GM19240 (cell line): ENCODE data around the gene MS4A12.
"Not testable (repeated sequence)": the region's sequence is repeated elsewhere in the genome, so short reads cannot be mapped to it uniquely, and the experiment has no call there.

Source experiments
- DNase-seq: peaks from one replicate; pipeline ENCODE4 v3.0.0; 2011; ENCODE audit warnings: low spot score; ENCODE audit not compliant: insufficient read length

Gene MS4A12, protein sequence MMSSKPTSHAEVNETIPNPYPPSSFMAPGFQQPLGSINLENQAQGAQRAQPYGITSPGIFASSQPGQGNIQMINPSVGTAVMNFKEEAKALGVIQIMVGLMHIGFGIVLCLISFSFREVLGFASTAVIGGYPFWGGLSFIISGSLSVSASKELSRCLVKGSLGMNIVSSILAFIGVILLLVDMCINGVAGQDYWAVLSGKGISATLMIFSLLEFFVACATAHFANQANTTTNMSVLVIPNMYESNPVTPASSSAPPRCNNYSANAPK

DNA sequence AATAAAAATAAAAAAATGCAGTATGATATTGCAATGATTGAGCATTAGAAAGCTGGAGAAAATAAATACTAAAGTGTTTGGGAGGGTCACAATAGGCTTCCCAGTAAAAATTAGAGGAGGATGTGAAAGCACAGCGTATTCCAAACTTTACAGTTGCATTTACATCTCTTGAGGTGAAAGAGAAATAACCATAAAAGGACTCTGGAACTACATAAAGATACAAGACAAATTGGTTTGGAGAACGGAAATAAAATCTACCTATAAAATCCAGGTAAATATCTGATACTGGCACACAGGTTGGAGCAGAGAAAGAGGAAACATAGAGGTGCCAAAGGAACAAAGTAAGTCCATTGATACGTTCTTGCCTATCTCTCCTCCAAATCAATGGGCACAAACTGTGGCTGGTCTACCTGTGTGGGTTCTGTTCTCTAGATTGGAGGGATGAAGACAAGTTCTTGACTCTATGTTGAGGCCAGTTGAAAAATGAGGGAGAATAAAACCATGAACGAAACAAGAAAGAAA is at the start of gene MS4A12:
MS4A12 (plus strand) TSS at position 291 of the 522 bp plus-strand sequence. CDS start 4,541 bp downstream, outside the sequence.
- DNase-seq, result no peak

DNA sequence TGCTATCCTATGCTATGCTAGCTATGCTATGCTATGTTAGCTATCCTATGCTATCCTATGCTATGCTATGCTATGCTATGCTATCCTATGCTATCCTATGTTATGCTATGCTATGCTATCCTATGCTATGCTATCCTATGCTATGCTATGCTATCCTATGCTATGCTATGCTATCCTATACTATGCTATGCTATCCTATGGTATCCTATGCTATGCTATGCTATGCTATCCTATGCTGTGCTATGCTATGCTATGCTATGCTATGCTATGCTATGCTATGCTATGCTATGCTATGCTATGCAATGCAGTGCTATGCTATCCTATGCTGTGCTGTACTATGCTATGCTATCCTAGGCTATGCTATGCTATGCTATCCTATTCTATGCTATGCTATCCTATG is 45.5 kb upstream of the MS4A12 start:
- DNase-seq, result no peak

DNA sequence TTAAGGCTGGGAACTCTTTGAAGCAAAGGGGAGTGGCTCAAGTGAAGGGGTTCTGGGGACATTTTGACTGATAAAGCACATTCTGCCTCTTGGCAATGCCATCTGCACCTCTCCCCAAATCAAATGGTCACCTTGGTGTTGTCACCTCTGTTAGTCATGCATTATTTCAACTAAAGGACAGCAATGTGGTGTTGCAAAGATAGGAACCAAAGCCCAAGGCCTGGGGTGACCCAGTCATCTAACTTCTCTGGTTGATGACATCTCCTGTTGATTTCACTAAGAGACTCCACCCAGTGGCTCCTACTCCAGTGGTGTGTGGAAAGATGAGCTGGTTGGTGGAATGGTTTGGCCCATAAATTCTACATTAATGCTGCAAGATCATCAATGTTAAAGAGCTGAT is 44.7 kb upstream of the MS4A12 start:
- no peak for DNase-seq

DNA sequence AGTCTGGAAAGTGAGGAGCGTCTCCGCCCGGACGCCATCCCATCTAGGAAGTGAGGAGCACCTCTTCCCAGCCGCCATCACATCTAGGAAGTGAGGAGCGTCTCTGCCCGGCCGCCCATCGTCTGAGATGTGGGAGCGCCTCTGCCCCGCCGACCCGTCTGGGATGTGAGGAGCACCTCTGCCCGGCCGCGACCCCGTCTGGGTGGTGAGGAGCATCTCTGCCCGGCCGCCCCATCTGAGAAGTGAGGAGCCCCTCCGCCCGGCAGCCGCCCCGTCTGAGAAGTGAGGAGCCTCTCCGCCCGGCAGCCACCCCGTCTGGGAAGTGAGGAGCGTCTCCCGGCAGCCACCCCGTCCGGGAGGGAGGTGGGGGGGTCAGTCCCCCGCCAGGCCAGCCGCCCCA is 41.4 kb upstream of the MS4A12 start:
- DNase-seq, result not testable (repeated sequence)

DNA sequence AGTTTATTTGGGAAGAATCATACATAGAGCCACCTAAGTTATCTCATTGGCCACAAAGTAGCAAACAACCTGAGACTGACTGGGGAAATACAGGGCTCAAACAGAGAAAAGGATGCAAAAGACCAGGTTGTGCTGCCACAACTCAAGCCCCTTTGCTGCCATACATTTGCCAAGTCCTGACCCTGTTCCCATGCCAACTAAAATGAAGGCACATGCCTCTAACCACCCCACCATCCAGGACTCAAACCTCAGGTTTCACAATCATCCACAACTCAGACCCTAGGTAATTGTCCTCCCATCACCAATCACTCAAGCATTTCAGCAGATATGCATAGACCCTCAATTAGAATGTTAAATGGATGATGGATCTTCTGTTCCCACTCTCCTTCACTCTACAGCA is 38.4 kb upstream of the MS4A12 start:
- no peak for DNase-seq

DNA sequence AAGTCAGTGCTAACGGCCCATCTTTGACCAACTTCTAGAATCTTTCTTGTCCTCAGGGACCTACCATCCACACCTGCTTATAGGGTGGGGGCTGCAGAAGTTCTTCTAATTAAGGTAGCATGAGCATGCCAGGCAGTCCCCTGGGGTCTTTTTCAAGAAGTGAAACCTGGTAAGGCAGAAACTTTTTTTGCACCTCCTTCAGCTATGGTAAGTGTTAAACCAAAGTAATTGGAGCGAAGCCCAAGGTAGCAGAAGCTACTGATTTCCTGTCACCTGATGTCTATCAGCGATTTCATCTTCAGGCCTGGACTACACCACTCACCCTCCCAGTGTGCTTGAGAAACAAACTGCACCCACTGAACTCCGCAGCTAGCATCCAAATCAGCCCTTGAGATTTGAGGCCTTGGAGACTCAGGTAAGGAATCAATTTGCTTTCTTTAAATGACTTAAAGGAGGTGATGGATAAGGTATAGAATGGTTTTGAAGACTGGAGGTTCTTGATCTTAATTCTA is 37.0 kb upstream of the MS4A12 start, which contains the start of gene MS4A1:
MS4A1 (plus strand) TSS at position 317 of the 512 bp plus-strand sequence. CDS start 6,528 bp downstream, outside the sequence.
- peak; percentile 52 for DNase-seq

DNA sequence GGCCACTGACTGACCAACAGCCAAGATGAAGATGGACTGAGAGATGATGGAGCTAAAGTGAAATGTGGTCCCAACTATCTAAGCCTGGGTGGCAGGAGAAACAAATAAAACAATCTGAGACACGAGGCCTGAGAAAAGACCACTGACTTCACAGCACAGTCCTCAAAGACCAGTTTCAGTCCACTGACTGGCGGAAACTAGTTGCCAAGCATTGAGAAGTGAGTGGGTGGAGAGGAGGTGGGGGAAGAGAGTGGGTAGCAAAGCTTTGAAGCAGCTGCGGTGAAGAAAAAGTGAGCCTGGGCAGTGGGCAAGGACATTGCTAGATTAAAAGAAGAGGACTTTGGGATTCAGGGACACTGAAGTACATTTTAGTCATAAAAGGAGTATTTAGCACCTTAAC is 35.0 kb upstream of the MS4A12 start:
- DNase-seq, result no peak

DNA sequence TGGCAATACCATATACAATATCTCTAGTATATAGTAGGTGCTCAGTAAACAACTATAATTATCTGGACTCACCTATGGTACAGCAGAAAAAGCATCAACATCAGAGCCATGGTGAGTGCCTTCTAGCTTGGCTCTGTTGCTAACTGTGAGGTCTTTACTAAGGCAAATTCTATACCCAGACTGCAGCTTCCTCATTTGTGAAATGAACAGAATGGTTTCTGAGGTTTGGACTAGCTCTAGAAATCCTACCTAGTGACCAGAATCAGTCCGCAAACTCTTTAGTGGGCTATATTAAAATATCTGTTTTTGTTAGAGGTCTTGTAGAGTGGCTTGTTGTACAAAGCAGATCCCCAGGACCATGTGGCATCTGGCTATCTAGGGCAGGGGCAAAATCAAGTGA is 33.2 kb upstream of the MS4A12 start:
- no peak for DNase-seq

DNA sequence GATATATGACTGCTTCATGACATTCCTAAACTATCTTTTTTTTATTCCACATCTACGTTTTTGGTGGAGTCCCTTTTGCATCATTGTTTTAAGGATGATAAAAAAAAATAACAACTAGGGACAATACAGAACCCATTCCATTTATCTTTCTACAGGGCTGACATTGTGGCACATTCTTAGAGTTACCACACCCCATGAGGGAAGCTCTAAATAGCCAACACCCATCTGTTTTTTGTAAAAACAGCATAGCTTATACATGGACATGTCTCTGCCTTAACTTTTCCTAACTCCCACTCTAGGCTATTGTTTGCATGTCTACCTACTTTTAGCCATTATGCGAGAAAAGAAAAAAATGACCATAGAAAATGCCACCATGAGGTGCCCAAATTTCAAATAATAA is 23.7 kb upstream of the MS4A12 start:
- no peak for DNase-seq

DNA sequence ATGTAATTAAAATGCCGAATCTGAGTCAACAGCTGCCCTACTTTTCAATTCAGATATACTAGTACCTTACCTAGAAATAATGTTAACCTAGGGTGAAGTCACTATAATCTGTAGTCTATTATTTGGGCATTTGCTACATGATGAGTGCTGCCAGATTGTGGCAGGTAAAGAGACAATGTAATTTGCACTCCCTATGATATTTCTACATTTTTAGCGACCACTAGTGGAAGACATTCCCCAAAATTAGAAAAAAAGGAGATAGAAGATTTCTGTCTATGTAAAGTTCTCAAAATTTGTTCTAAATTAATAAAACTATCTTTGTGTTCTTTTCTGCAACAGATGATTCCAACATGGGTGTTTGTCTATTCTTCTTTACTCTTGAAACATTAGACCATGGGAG is 22.9 kb upstream of the MS4A12 start:
- DNase-seq, result no peak

DNA sequence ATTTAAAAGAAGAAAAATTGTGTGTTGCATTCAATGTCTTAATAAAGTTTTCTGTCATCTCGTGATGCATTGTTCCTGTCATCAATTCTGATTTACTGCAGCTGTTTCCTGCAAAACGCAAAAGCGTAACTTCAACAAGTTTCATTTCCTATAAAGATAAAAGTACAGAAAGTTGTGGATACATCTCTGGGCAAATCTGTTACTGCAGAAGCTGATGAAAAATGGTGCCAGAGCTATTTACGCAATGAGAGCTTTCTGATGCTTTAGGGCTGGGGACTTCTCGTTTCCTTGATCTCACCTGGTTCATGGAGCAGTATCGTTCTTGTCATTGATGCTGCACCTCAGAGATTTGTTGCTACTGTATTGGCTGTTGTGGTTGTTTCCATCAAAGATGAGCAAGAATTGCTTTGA is 15.5 kb upstream of the MS4A12 start:
- no peak for DNase-seq

DNA sequence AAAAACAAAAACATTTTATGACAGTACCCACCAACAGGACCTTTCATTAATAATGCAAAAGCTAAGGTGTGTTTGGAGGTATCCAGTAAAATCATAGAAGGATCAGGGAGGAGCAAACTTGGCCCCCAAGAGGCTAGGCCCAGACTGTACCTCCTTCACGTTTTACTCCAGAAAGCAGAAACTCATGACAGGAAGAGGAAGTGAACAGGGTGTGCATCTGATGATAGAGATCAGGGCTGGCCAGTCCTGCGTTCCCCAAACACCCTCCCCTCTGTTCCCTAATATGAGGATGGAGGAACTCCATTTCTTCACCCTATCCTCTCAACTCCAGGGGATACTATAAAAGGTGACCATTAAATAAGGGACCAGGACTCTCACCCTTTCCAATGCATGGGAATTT is 10.2 kb upstream of the MS4A12 start:
- no peak for DNase-seq

DNA sequence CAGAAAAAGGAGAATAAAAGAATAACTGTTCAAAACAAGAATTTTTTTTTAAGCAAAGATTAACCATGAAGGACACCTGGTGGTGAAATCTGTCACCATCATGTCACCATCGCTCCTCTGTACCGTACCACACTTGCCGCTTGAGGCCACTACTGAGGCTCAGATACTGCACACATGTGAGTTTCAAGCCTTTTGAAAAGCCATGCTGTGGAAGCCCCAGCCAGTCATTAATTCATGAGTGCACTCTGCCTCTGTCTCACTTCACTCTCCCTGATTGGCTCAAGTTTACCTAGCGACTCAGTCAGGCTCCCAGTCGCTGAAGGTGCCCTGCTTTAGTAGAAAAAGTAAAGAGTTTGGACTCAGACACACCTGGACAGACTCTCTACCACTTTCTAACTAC is 6.6 kb upstream of the MS4A12 start:
- DNase-seq, result peak; percentile 76

DNA sequence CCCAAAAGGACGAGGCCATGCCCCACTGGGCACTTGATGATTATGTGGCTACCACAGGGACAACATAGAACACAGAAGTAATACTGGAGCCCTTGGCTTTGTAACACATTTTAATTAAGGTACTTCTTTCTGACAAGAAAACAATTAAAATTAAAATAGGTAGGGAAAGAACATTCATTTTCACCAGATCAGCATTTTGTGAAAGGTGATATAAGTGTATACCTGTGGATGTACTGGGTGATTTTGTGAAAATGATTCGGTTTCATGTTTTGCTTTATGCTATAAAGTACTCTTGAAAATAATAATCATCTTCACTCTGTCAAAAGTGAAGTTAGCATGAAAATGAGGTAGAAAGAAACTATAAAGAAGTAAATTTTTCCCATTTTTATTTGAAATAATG is 876 bp downstream of the MS4A12 start:
- DNase-seq, result no peak

DNA sequence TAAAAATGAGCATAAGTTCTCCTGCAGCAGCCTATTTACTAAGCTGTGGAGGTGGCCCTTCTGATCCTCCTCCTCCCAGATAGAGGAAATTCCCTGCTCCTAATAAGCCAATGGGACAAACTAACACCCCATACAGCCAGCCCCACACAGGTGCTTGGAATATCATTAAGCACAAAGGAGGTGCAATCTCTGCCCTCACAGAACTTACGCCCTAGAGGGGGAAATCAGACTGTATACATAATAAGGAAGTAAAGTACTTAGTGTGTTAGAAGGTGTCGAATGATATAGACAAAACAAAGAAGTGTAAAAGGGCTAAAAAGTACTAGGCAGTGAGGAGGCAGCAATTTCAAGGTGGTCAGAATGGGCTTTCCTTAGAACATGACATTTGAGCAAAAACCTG is 5.8 kb downstream of the MS4A12 start:
- no peak for DNase-seq

DNA sequence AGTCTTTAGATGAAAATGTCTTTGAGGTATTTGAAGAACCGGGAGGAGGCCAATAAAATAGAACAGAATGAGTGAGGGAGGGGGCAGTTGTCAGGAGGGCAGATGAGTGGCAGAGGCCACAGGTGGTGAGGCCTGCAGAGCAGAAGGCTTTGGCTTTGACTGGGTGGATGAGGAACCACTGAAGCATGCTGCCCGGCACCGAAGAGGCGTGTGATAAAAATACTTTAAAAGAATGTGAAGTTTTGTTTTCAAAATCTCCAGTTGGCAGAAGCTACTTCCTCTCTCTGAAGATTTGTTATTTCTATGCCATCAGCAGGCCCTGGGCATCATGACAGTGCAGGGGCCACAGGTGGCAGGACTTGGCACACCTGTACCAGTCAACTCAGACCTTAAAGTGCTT is 6.3 kb downstream of the MS4A12 start:
- no peak for DNase-seq

DNA sequence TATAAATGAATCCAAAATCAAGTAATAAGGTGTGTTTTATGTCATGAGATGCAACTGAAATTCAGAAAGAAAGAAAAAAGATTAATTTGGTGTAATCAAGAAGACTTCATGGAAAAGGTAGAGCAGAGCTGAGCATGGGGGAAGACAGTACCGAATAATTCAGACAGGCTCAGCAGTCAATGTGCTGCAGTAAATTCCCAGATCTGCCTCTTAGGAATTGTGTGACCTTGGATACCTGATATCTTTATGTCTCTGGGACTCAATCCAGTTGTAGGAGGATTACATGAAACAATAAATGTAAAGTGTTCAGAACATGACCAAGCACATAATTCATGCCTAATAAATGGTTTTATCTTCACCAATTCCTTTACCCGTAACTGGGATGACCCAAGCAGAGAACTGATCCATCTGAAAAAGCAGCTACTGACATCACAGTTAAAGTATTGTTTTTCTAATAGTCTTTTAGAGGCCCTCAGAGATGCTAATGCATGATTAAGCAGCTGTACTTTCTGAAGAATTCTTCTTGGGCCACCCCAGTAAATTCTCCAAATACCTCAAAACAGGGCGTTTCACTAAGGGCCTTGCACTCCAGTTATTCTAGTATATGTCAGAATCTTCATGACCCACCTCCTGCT is 7.8 kb downstream of the MS4A12 start:
- DNase-seq, result no peak

DNA sequence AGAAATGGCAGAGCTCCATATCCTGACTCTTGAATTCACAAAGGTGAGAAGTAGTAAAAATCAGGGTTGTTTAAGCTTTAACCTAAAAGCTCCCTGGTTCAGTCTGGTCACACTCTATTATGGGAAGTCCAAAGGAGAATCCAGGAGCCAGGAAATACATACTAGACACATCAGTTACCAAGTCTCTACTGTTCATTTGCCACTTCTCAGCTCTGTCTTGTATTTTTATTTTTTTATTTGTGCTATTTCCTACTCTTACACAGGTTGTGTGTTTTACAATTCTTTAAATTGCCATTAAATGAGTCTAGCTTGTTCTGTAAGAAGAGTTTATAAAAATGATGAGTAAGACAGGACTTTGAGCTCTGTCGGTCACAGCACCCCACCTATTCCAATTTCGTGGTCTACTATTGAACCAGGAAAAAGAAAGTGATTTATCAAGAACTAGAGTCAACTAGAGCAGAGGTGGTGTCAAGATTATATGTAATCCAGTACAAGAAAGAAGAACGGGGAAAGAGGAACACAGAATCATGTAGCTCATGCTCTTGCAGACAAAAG is 9.7 kb downstream of the MS4A12 start:
- no peak for DNase-seq

DNA sequence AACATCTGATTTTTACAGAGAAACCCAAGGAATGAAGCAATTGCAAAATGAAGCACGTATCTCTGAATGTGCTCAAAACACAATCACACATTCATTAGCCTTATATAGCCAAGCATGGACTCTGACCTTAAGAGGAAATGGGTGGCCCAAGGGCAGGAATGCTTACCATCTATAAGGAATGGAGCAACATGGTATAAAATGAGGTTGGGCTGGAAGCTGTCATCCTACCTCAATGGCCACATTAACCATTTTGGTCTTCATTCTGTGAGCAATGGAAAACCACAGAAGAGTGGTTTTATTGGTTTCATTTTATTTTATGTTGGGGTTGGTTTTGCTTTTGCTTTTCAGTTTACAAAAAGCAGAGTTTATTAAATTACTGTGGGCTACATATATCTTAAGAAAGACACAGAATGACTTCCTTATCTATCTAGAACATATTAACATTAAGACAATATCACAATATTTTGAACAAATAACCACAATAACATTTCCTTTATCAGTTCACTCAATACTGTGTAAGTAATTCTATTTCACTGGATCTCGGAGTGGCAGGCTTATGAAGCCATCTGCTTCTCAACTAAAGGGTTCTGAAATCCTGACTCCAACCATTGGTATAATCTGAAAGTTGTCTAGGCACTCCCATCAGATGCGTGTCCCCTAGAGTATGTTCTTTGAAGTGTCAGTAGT is 11.8 kb downstream of the MS4A12 start:
- DNase-seq, result no peak

DNA sequence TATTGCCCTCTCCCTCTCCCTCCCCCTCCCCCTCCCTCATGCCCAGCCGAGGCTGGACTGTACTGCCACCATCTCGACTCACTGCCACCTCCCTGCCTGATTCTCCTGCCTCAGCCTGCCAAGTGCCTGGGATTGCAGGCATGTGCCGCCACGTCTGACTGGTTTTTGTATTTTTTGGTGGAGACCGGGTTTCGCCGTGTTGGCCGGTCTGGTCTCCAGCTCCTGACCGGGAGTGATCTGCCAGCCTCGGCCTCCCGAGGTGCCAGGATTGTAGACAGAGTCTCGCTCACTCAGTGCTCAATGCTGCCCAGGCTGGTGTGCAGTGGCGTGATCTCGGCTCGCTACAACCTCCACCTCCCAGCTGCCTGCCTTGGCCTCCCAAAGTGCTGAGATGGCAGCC is 17.0 kb downstream of the MS4A12 start:
- not testable (repeated sequence) for DNase-seq

DNA sequence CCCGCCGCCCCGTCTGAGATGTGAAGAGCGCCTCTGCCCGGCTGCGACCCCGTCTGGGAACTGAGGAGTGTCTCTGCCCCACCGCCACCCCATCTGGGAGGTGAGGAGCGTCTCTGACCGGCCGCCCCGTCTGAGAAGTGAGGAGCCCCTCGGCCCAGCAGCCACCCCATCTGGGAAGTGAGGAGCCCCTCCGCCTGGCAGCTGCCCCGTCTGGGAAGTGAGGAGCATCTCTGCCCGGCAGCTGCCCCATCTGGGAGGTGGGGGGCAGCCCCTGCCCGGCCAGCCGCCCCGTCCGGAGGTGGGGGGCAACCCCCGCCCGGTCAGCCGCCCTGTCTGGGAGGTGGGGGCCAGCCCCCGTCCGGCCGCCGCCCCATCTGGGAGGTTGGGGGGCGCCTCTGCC is 17.6 kb downstream of the MS4A12 start:
- DNase-seq, result not testable (repeated sequence)

DNA sequence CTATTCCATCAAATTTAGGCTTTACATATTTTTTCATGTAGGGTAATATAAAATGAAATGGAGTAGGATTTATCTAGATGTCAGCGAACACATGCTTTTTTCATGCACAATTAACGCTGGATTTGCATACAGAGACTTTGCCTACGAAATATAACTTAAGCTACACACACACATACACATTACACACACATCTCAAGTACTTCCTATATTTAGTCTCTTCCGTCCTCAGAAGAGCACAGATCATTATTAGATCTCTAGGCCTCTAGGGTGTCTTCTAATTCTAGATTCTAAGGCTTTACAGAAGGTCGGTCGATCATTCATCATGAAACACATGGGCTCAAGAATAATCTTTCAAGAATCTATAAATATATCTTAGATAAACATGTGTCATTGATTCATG is 18.8 kb downstream of the MS4A12 start:
- no peak for DNase-seq
